ENCODE measurements around the gene COLEC12.

Gene COLEC12

DNA sequence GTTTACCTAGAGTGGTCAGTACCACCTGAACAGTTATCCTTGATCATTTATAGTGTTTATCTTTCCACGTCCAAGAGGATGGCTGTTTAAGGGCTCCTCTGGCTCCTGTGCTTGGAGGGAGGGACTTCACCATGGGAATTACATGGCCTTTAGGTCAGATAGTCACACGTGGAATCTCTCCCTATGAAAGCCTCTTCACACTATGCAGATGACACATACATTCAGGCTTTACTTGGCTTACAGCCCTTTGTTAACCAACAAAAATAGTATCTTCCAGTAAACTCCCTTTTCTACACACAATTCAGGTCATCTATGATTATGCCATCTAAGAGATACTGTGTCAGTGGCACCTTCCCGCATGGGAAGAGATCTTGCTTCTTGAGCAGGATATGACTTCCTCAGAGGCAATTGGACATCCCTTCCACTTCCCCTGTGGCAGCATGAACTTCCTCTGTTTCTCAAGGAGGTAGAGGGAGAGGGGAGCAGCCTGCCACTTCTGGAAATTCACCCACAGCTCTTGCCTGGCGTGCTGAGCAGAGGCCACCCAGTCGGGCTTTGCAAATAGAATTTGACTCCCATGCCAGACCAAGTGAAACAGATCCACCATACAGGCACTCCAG, 53.5 kb downstream of the COLEC12 start:
- Histone ChIP-seq H3K27me3 (ENCODE audit: control insufficient read depth, insufficient read depth, low read length) (no peaks in the 10 kb centered on the region), H3K4me3 (ENCODE audit: low read length) (no peak overlapping the region), H3K36me3 (ENCODE audit: control insufficient read depth, insufficient read depth, low read length) (no peaks in the 10 kb centered on the region), H3K4me1 (ENCODE audit: control insufficient read depth, insufficient read depth, low read length) (peaks cover 2% of the 10 kb centered on the region), H3K27ac (ENCODE audit: low read depth, low read length) (no peak overlapping the region), H3K9ac (ENCODE audit: low read length) (no peak overlapping the region)

DNA sequence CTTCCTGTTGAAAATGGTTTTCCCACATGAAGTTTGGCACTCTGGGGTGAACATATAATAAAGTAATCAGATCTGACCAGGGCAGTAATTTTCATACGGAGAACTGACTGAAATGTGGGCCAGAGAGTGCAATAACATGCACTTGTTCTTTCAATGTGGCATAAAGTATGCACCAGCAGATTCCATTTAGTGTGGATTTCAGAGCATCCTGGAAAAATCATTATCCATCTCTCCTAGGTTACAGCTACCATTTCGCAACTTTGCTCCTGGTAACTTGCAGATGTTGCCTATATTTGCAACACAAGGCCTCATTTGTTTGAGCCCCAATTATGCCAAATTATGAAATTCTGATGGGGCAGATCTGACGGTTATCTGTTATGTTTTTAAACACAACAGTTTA, 55.4 kb downstream of the COLEC12 start:
- Histone ChIP-seq H3K27me3 (ENCODE audit: control insufficient read depth, insufficient read depth, low read length) (no peaks in the 10 kb centered on the region), H3K36me3 (ENCODE audit: control insufficient read depth, insufficient read depth, low read length) (no peaks in the 10 kb centered on the region), H3K27ac (ENCODE audit: low read depth, low read length) (no peak overlapping the region), H3K4me1 (ENCODE audit: control insufficient read depth, insufficient read depth, low read length) (peaks cover 2% of the 10 kb centered on the region), H3K9ac (ENCODE audit: low read length) (no peak overlapping the region), H3K4me3 (ENCODE audit: low read length) (no peak overlapping the region)

- H3K27ac ChIP-seq (ENCODE audit: low read depth, low read length), result no peak overlapping the region
- no peak overlapping the region for H3K9ac ChIP-seq (ENCODE audit: low read length)
- no peak overlapping the region for H3K4me3 ChIP-seq (ENCODE audit: low read length)
- no peaks in the 10 kb centered on the region for H3K27me3 ChIP-seq (ENCODE audit: control insufficient read depth, insufficient read depth, low read length)
- H3K4me1 ChIP-seq (ENCODE audit: control insufficient read depth, insufficient read depth, low read length), result peaks cover 2% of the 10 kb centered on the region
- H3K36me3 ChIP-seq (ENCODE audit: control insufficient read depth, insufficient read depth, low read length), result no peaks in the 10 kb centered on the region
Measured at GRCh38 chr18:438571-438970, 61.9 kb downstream of the COLEC12 start.

DNA sequence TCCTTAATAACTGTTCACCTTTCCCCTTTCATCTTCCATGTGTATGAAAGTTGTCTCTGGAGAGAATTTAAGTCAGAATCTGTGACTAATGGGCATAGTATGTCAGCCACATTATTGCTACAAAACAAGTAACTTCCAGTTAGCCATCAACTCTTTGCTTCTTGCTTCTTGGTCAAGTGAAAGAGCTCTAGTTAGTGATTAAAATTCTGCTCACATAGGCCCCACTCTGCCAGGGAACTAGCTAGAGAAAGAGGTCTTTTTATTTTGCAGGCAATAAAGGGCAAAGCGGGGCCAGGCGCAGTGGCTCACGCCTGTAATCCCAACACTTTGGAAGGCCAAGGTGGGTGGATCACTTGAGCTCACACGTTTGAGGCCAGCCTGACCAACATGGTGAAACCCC, 64.6 kb downstream of the COLEC12 start:
- Histone ChIP-seq H3K36me3 (ENCODE audit: control insufficient read depth, insufficient read depth, low read length) (no peaks in the 10 kb centered on the region), H3K27ac (ENCODE audit: low read depth, low read length) (no peak overlapping the region), H3K27me3 (ENCODE audit: control insufficient read depth, insufficient read depth, low read length) (no peaks in the 10 kb centered on the region), H3K9ac (ENCODE audit: low read length) (no peak overlapping the region), H3K4me3 (ENCODE audit: low read length) (no peak overlapping the region), H3K4me1 (ENCODE audit: control insufficient read depth, insufficient read depth, low read length) (peaks cover 2% of the 10 kb centered on the region)

DNA sequence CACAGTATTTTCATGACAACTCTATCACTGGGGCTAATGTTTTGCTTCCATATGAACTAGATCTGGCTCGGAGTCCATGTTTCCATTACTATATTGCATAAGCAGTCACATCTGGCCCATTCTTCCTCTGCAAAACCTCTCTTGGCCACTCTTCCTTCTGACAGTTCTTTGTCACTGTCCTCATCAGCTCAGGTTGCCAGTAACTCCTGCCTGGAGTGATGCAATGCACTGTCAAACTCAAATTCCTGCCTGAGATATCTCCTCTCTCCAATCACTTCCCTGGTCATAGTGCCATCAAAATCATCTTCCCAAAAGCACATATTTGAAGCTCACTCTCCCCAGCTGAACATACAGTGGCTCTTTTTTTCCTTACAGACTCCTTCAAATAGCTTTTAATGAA, 66.1 kb downstream of the COLEC12 start:
- Histone ChIP-seq H3K36me3 (ENCODE audit: control insufficient read depth, insufficient read depth, low read length) (no peaks in the 10 kb centered on the region), H3K4me3 (ENCODE audit: low read length) (no peak overlapping the region), H3K27me3 (ENCODE audit: control insufficient read depth, insufficient read depth, low read length) (no peaks in the 10 kb centered on the region), H3K4me1 (ENCODE audit: control insufficient read depth, insufficient read depth, low read length) (peaks cover 2% of the 10 kb centered on the region), H3K9ac (ENCODE audit: low read length) (no peak overlapping the region), H3K27ac (ENCODE audit: low read depth, low read length) (no peak overlapping the region)

DNA sequence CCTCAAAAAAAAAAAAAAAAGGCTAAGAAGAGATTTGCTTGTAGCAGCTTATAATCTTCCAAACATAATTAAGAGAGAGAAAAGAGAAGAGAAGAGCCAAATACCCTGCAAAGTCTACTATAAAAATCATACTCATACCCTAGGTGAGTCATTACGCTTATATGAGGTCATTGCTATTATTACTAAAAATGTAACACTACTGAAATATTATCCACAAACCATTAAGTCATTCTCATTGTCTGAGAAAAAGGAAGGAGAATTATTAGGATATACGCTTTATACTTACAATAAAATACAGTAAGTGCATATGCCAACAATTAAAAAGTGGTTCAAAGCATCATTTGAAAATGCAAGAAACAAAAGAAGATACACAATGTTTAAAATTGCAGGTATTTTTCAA, 66.5 kb downstream of the COLEC12 start:
- Histone ChIP-seq H3K9ac (ENCODE audit: low read length) (no peak overlapping the region), H3K4me3 (ENCODE audit: low read length) (no peak overlapping the region), H3K27ac (ENCODE audit: low read depth, low read length) (no peak overlapping the region), H3K27me3 (ENCODE audit: control insufficient read depth, insufficient read depth, low read length) (no peaks in the 10 kb centered on the region), H3K36me3 (ENCODE audit: control insufficient read depth, insufficient read depth, low read length) (no peaks in the 10 kb centered on the region), H3K4me1 (ENCODE audit: control insufficient read depth, insufficient read depth, low read length) (peaks cover 2% of the 10 kb centered on the region)

- H3K27ac ChIP-seq (ENCODE audit: low read depth, low read length), result peak overlapping the region; percentile 4
- no peak overlapping the region for H3K4me3 ChIP-seq (ENCODE audit: low read length)
- H3K4me1 ChIP-seq (ENCODE audit: control insufficient read depth, insufficient read depth, low read length), result peaks cover 2% of the 10 kb centered on the region
- H3K9ac ChIP-seq (ENCODE audit: low read length), result no peak overlapping the region
- no peaks in the 10 kb centered on the region for H3K27me3 ChIP-seq (ENCODE audit: control insufficient read depth, insufficient read depth, low read length)
- H3K36me3 ChIP-seq (ENCODE audit: control insufficient read depth, insufficient read depth, low read length), result no peaks in the 10 kb centered on the region
Measured at GRCh38 chr18:433298-433697, 67.2 kb downstream of the COLEC12 start.

DNA sequence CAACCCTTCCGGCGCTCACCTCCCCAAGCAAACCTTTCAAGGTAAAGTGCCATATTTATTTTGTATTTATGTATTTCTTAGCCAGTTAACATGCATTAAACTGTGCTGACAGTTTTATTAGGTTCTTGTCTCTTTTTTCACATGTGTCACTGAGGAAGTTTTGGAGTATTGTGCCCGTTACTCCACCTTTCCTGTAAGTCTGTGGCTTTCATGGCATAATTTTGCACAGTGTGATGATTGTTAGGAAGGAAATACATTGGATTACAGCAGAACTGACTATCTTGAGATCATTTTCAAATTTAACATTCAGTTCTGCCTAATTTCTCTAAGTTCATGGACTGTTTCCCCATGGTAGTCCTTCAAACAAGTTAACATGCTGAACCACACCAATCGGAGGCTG, 67.7 kb downstream of the COLEC12 start:
- Histone ChIP-seq H3K27ac (ENCODE audit: low read depth, low read length) (no peak overlapping the region), H3K4me3 (ENCODE audit: low read length) (no peak overlapping the region), H3K4me1 (ENCODE audit: control insufficient read depth, insufficient read depth, low read length) (peaks cover 2% of the 10 kb centered on the region), H3K27me3 (ENCODE audit: control insufficient read depth, insufficient read depth, low read length) (no peaks in the 10 kb centered on the region), H3K36me3 (ENCODE audit: control insufficient read depth, insufficient read depth, low read length) (no peaks in the 10 kb centered on the region), H3K9ac (ENCODE audit: low read length) (no peak overlapping the region)

GRCh38 chr18:429030-429429, 71.5 kb downstream of the COLEC12 start:
- Histone ChIP-seq H3K27ac (ENCODE audit: low read depth, low read length) (no peak overlapping the region), H3K36me3 (ENCODE audit: control insufficient read depth, insufficient read depth, low read length) (no peaks in the 10 kb centered on the region), H3K4me3 (ENCODE audit: low read length) (no peak overlapping the region), H3K27me3 (ENCODE audit: control insufficient read depth, insufficient read depth, low read length) (no peaks in the 10 kb centered on the region), H3K9ac (ENCODE audit: low read length) (no peak overlapping the region), H3K4me1 (ENCODE audit: control insufficient read depth, insufficient read depth, low read length) (peaks cover 3% of the 10 kb centered on the region)

DNA sequence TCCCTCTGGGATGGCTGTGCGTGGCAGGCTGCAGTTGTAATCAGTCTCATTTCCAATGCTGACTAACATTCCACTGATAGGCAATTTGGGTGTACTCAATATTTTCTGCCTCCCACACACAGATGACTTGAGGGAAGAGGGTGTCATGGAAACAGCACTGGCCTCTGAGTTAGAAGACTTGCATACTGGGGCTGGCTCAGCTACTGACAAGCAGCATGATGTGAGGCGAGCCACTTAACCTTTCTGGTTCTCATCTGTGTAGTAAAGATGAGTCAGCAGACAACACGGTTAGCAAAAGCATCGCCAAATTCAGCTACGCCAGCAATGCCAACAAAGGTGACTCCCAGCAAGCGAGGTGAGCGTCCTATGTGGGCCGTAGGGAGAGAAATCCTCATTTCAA, 73.5 kb downstream of the COLEC12 start:
- no peaks in the 10 kb centered on the region for H3K36me3 ChIP-seq (ENCODE audit: control insufficient read depth, insufficient read depth, low read length)
- H3K9ac ChIP-seq (ENCODE audit: low read length), result no peak overlapping the region
- no peak overlapping the region for H3K27ac ChIP-seq (ENCODE audit: low read depth, low read length)

DNA sequence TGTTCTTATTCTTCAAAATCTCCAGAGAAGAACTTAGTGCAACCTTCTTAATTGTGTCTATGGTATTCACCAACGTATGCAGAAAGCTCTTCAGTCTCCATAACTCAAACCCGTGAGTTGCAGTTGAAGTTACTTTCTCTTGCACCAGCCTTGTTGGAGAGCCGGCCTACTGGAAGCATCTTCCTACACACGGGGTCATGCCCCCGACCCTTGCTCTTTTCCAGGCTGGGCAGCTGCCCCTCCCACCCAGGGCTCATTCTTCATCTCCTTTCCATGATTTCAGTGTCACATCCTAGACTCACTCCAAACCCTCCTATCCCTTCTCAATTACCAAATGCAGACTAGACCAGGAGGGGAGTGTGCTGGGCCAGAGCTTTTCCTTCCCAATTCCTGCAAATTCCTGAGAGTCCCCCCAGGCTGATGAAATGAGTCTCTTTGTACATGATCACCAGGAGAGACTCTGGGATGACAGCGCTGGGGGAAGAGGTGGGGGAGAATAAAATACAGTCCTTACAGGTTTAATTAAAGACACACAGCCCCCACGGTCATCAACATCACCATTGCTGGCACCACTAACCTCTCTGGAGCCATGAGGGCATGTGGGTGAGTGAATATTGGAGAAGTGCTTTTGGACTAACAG, 75.3 kb downstream of the COLEC12 start:
- no peaks in the 10 kb centered on the region for H3K36me3 ChIP-seq (ENCODE audit: control insufficient read depth, insufficient read depth, low read length)
- no peak overlapping the region for H3K9ac ChIP-seq (ENCODE audit: low read length)
- no peaks in the 10 kb centered on the region for H3K27me3 ChIP-seq (ENCODE audit: control insufficient read depth, insufficient read depth, low read length)
- H3K4me3 ChIP-seq (ENCODE audit: low read length), result no peak overlapping the region
- H3K4me1 ChIP-seq (ENCODE audit: control insufficient read depth, insufficient read depth, low read length), result peaks cover 3% of the 10 kb centered on the region
- no peak overlapping the region for H3K27ac ChIP-seq (ENCODE audit: low read depth, low read length)

More for the DNA sequence above, 73.5 kb downstream of the COLEC12 start:
- no peak overlapping the region for H3K4me3 ChIP-seq (ENCODE audit: low read length)
- H3K27me3 ChIP-seq (ENCODE audit: control insufficient read depth, insufficient read depth, low read length), result no peaks in the 10 kb centered on the region
- peaks cover 3% of the 10 kb centered on the region for H3K4me1 ChIP-seq (ENCODE audit: control insufficient read depth, insufficient read depth, low read length)

DNA sequence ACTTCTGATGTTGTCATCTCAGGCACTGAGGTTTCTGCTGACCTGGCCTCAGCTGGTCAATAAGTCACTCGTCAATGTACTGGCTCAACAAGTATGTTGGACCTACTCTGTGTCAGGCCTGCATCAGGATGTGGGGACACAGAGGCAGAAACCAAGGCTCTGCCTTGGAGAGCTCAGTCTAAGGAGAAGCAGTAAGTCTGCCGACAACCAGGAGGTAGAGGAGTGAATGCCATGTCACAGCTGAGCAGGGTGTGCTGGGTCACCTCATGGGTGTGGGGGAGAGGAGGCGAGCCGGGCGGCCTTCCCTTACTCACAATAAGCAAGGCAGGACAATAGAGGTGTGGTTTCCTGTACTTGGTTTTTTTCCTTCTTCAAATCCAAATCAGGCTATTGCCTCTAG, 75.8 kb downstream of the COLEC12 start:
- no peak overlapping the region for H3K27ac ChIP-seq (ENCODE audit: low read depth, low read length)
- no peaks in the 10 kb centered on the region for H3K36me3 ChIP-seq (ENCODE audit: control insufficient read depth, insufficient read depth, low read length)
- no peaks in the 10 kb centered on the region for H3K27me3 ChIP-seq (ENCODE audit: control insufficient read depth, insufficient read depth, low read length)
- H3K9ac ChIP-seq (ENCODE audit: low read length), result no peak overlapping the region
- peaks cover 3% of the 10 kb centered on the region for H3K4me1 ChIP-seq (ENCODE audit: control insufficient read depth, insufficient read depth, low read length)
- no peak overlapping the region for H3K4me3 ChIP-seq (ENCODE audit: low read length)

- Histone ChIP-seq H3K27me3 (ENCODE audit: control insufficient read depth, insufficient read depth, low read length) (no peaks in the 10 kb centered on the region), H3K9ac (ENCODE audit: low read length) (no peak overlapping the region), H3K4me1 (ENCODE audit: control insufficient read depth, insufficient read depth, low read length) (peaks cover 3% of the 10 kb centered on the region), H3K27ac (ENCODE audit: low read depth, low read length) (no peak overlapping the region), H3K36me3 (ENCODE audit: control insufficient read depth, insufficient read depth, low read length) (no peaks in the 10 kb centered on the region), H3K4me3 (ENCODE audit: low read length) (no peak overlapping the region)
Measured at GRCh38 chr18:424071-424661, 76.3 kb downstream of the COLEC12 start.

Measured in rectal smooth muscle tissue (tissue), 1 donor.